Effector memory CD4-positive, alpha-beta T cell (primary cell): ENCODE data around the gene TOMM70.
A peak's percentile ranks its signal among the peaks of the same experiment; 100 is the strongest.

ENCODE experiments used
- DNase-seq, 3 donors: peaks; one replicate each; pipeline ENCODE4 v3.0.0-alpha.2; 2020
- H3K27ac ChIP-seq: 2 replicates; pipeline ENCODE4 v1.7.0; 2013; ENCODE audit warnings: mild to moderate bottlenecking, low read length, moderate library complexity; ENCODE audit not compliant: insufficient read depth, poor library complexity, severe bottlenecking
- H3K27me3 ChIP-seq: replicated peaks from 2 replicates; pipeline ENCODE4 v1.7.0; 2013; ENCODE audit warnings: mild to moderate bottlenecking, low read length; ENCODE audit not compliant: insufficient read depth, control insufficient read depth, poor library complexity, severe bottlenecking
- H3K36me3 ChIP-seq: 2 replicates; pipeline ENCODE4 v1.7.0; 2013; ENCODE audit warnings: mild to moderate bottlenecking, low read length, moderate library complexity; ENCODE audit not compliant: control insufficient read depth, insufficient read depth
- H3K4me1 ChIP-seq: 2 replicates; pipeline ENCODE4 v1.7.0; 2013; ENCODE audit warnings: low read length, mild to moderate bottlenecking; ENCODE audit not compliant: control insufficient read depth, insufficient read depth, poor library complexity, severe bottlenecking
- H3K4me3 ChIP-seq: 2 replicates; pipeline ENCODE4 v1.7.0; 2013; ENCODE audit warnings: low read length, low read depth, mild to moderate bottlenecking; ENCODE audit not compliant: insufficient read depth, poor library complexity, severe bottlenecking
- H3K9me3 ChIP-seq: 2 replicates; pipeline ENCODE4 v1.7.0; 2013; ENCODE audit warnings: mild to moderate bottlenecking, low read length, moderate library complexity; ENCODE audit not compliant: control insufficient read depth

Gene TOMM70

GRCh38 chr3:100401674-100402041, 769 bp upstream of the TOMM70 start:
- H3K4me3 ChIP-seq: peak overlapping the region; percentile 94
- H3K27ac ChIP-seq: peak overlapping the region; percentile 79
- peaks cover 5% of the 10 kb centered on the region for H3K4me1 ChIP-seq
- H3K9me3 ChIP-seq: no peaks in the 10 kb centered on the region
- H3K27me3 ChIP-seq: no peaks in the 10 kb centered on the region
- peak; percentile 23 to 46 (median 37) for DNase-seq
- H3K36me3 ChIP-seq: no peaks in the 10 kb centered on the region

GRCh38 chr3:100400419-100400779, 490 bp downstream of the TOMM70 start:
- H3K4me1 ChIP-seq: peaks cover 5% of the 10 kb centered on the region

GRCh38 chr3:100399341-100400071, 1.4 kb downstream of the TOMM70 start:
- H3K4me1 ChIP-seq: peaks cover 5% of the 10 kb centered on the region
- H3K27me3 ChIP-seq: no peaks in the 10 kb centered on the region

More at GRCh38 chr3:100400419-100400779, 490 bp downstream of the TOMM70 start:
- H3K36me3 ChIP-seq: no peaks in the 10 kb centered on the region
- H3K27ac ChIP-seq: peak overlapping the region; percentile 79
- peak overlapping the region; percentile 94 for H3K4me3 ChIP-seq
- no peaks in the 10 kb centered on the region for H3K9me3 ChIP-seq
- H3K27me3 ChIP-seq: no peaks in the 10 kb centered on the region
- peak; percentile 6 to 14 (median 12) for DNase-seq

GRCh38 chr3:100396967-100397366, 3.9 kb downstream of the TOMM70 start:
- Histone ChIP-seq H3K4me3 (no peak overlapping the region), H3K27me3 (no peaks in the 10 kb centered on the region), H3K9me3 (no peaks in the 10 kb centered on the region), H3K27ac (no peak overlapping the region), H3K36me3 (no peaks in the 10 kb centered on the region), H3K4me1 (peaks cover 5% of the 10 kb centered on the region)
- DNase-seq: no peak

More at GRCh38 chr3:100399341-100400071, 1.4 kb downstream of the TOMM70 start:
- Histone ChIP-seq H3K4me3 (peak overlapping the region; percentile 94), H3K27ac (no peak overlapping the region), H3K9me3 (no peaks in the 10 kb centered on the region), H3K36me3 (no peaks in the 10 kb centered on the region)
- DNase-seq: no peak

GRCh38 chr3:100395679-100396431, 5.0 kb downstream of the TOMM70 start:
- DNase-seq: no peak
- Histone ChIP-seq H3K9me3 (no peaks in the 10 kb centered on the region), H3K36me3 (no peaks in the 10 kb centered on the region), H3K4me1 (peaks cover 5% of the 10 kb centered on the region), H3K4me3 (no peak overlapping the region), H3K27ac (no peak overlapping the region), H3K27me3 (no peaks in the 10 kb centered on the region)

- Histone ChIP-seq H3K4me3 (no peak overlapping the region), H3K4me1 (no peaks in the 10 kb centered on the region), H3K9me3 (no peaks in the 10 kb centered on the region), H3K27ac (no peak overlapping the region), H3K27me3 (no peaks in the 10 kb centered on the region), H3K36me3 (peaks cover 25% of the 10 kb centered on the region)
- no peak for DNase-seq
These were observed 11.9 kb downstream of the TOMM70 start for GRCh38 chr3:100389025-100389424.

GRCh38 chr3:100386437-100387074, 14.3 kb downstream of the TOMM70 start:
- H3K27me3 ChIP-seq: no peaks in the 10 kb centered on the region
- no peaks in the 10 kb centered on the region for H3K9me3 ChIP-seq
- H3K4me3 ChIP-seq: no peak overlapping the region
- H3K4me1 ChIP-seq: no peaks in the 10 kb centered on the region
- no peak for DNase-seq
- peaks cover 26% of the 10 kb centered on the region for H3K36me3 ChIP-seq
- H3K27ac ChIP-seq: no peak overlapping the region

- Histone ChIP-seq H3K4me3 (no peak overlapping the region), H3K27ac (no peak overlapping the region), H3K4me1 (no peaks in the 10 kb centered on the region), H3K36me3 (peaks cover 37% of the 10 kb centered on the region), H3K27me3 (no peaks in the 10 kb centered on the region), H3K9me3 (no peaks in the 10 kb centered on the region)
- DNase-seq: no peak
These were observed 16.0 kb downstream of the TOMM70 start for GRCh38 chr3:100384733-100385525.

GRCh38 chr3:100376301-100376700, 24.6 kb downstream of the TOMM70 start:
- Histone ChIP-seq H3K9me3 (no peaks in the 10 kb centered on the region), H3K4me1 (no peaks in the 10 kb centered on the region), H3K27ac (no peak overlapping the region), H3K27me3 (no peaks in the 10 kb centered on the region), H3K4me3 (no peak overlapping the region), H3K36me3 (peaks cover 44% of the 10 kb centered on the region)
- no peak for DNase-seq
